ENCODE measurements around the gene PGLYRP1.

The PGLYRP1 gene

GRCh38 chr19:46035986-46036743 lies 13.3 kb upstream of the PGLYRP1 start:
- H3K9me3 ChIP-seq (ENCODE audit: control insufficient read depth, insufficient read depth, low read depth, low read length), result no peaks in the 10 kb centered on the region
- CTCF ChIA-PET, result interaction anchor here (0.6 to 21.8 kb wide), 5 partner anchors 7 to 230 kb away, joined by 3 to 625 read pairs (median 6); no protein-coding TSS in a partner anchor
- peaks cover 9% of the 10 kb centered on the region for H3K4me1 ChIP-seq (ENCODE audit: control insufficient read depth, insufficient read depth, low read length)
- no peak for TF ChIP-seq ZNF843 (tag by site-specific recombination; IDR thresholded peaks at IDR 0.05)
- no peak for TF ChIP-seq HOXA7 (CRISPR knock-in tag; IDR thresholded peaks at IDR 0.05; ENCODE audit: borderline replicate concordance)
- peak; percentile 84 for TF ChIP-seq ZIC2 (tag by site-specific recombination; IDR thresholded peaks at IDR 0.05)
- TF ChIP-seq HOXC10 (CRISPR knock-in tag; IDR thresholded peaks at IDR 0.05), result no peak
- no peak for TF ChIP-seq ZNF221 (tag by site-specific recombination; IDR thresholded peaks at IDR 0.05; ENCODE audit: borderline replicate concordance)
- TF ChIP-seq REPIN1 (tag by site-specific recombination; IDR thresholded peaks at IDR 0.05; ENCODE audit: low read depth), result no peak
- TF ChIP-seq ZNF76 (tag by site-specific recombination; IDR thresholded peaks at IDR 0.05; ENCODE audit: borderline replicate concordance, low read depth), result no peak
- TF ChIP-seq ZBTB20 (tag by site-specific recombination; IDR thresholded peaks at IDR 0.05), result peak; percentile 74
- no peak overlapping the region for H3K27ac ChIP-seq (ENCODE audit: extremely low read depth, low read depth, low read length)
- no peak overlapping the region for H3K4me3 ChIP-seq (ENCODE audit: low read depth, low read length)
- H3K36me3 ChIP-seq (ENCODE audit: control insufficient read depth in 2 of 2, insufficient read depth in 1 of 2, low read length in 2 of 2), result no peaks in the 10 kb centered on the region
- POLR2A ChIA-PET, result interaction anchor here (0.8 kb wide), 1 partner anchor 32 kb away, joined by 3 read pairs; no protein-coding TSS in a partner anchor

- Histone ChIP-seq H3K36me3 (ENCODE audit: control insufficient read depth in 2 of 2, insufficient read depth in 1 of 2, low read length in 2 of 2) (no peaks in the 10 kb centered on the region), H3K4me3 (ENCODE audit: low read depth, low read length) (no peak overlapping the region), H3K27ac (ENCODE audit: extremely low read depth, low read depth, low read length) (no peak overlapping the region), H3K4me1 (ENCODE audit: control insufficient read depth, insufficient read depth, low read length) (peaks cover 12% of the 10 kb centered on the region), H3K9me3 (ENCODE audit: control insufficient read depth, insufficient read depth, low read depth, low read length) (no peaks in the 10 kb centered on the region)
- TF ChIP-seq ZNF324 (tag by site-specific recombination; IDR thresholded peaks at IDR 0.05) (no peak), SCRT2 (tag by site-specific recombination; IDR thresholded peaks at IDR 0.05) (no peak), ZSCAN5A (tag by site-specific recombination; IDR thresholded peaks at IDR 0.05) (no peak), ZNF596 (tag by site-specific recombination; IDR thresholded peaks at IDR 0.05) (no peak), ZNF629 (tag by site-specific recombination; IDR thresholded peaks at IDR 0.05) (no peak), ZNF677 (tag by site-specific recombination; IDR thresholded peaks at IDR 0.05) (no peak), ZNF19 (tag by site-specific recombination; IDR thresholded peaks at IDR 0.05; ENCODE audit: low read depth) (no peak), ZNF571 (tag by site-specific recombination; IDR thresholded peaks at IDR 0.05) (no peak), ZNF350 (tag by site-specific recombination; IDR thresholded peaks at IDR 0.05) (no peak), ZNF555 (tag by site-specific recombination; conservative IDR thresholded peaks at IDR 0.05) (no peak), TRIM28 (IDR thresholded peaks at IDR 0.05; ENCODE audit: borderline replicate concordance, low read length) (no peak), ZNF791 (tag by site-specific recombination; IDR thresholded peaks at IDR 0.05) (no peak), ZNF354C (tag by site-specific recombination; IDR thresholded peaks at IDR 0.05; ENCODE audit: borderline replicate concordance, low read depth) (no peak)
- ChIA-PET POLR2A (no interaction called here), CTCF (interaction anchor here (0.6 to 21.8 kb wide), 2 partner anchors 44 to 230 kb away, joined by 3 to 625 read pairs; no protein-coding TSS in a partner anchor)
Observed at GRCh38 chr19:46035546-46035945, 12.7 kb upstream of the PGLYRP1 start.

GRCh38 chr19:46033401-46033800 lies 10.5 kb upstream of the PGLYRP1 start:
- no peaks in the 10 kb centered on the region for H3K36me3 ChIP-seq (ENCODE audit: control insufficient read depth in 2 of 2, insufficient read depth in 1 of 2, low read length in 2 of 2)
- H3K9me3 ChIP-seq (ENCODE audit: control insufficient read depth, insufficient read depth, low read depth, low read length), result no peaks in the 10 kb centered on the region
- CTCF ChIA-PET, result interaction anchor here (0.9 to 21.8 kb wide), 5 partner anchors 10 to 46 kb away, joined by 3 to 625 read pairs (median 4); no protein-coding TSS in a partner anchor
- H3K4me3 ChIP-seq (ENCODE audit: low read depth, low read length), result no peak overlapping the region
- H3K27ac ChIP-seq (ENCODE audit: extremely low read depth, low read depth, low read length), result no peak overlapping the region
- peaks cover 8% of the 10 kb centered on the region; the same call in 1 of the 2 replicates for H3K4me1 ChIP-seq (ENCODE audit: control insufficient read depth, insufficient read depth, low read length)
- no peak for TF ChIP-seq HOXA7 (CRISPR knock-in tag; IDR thresholded peaks at IDR 0.05; ENCODE audit: borderline replicate concordance)
- TF ChIP-seq ZNF280C (tag by site-specific recombination; IDR thresholded peaks at IDR 0.05), result no peak
- POLR2A ChIA-PET, result interaction anchor here (0.6 to 1.5 kb wide), 4 partner anchors 8 to 104 kb away, joined by 3 to 5 read pairs (median 4); partner anchors contain the start of gene IGFL4

All from HEK293 (cell line).